GM20000 (cell line): Measurements from ENCODE around the gene SMIM31.

Experiments used
- DNase-seq: peaks from one replicate; pipeline ENCODE4 v3.0.0; 2012; ENCODE audit warnings: low spot score
- TF ChIP-seq, protein P1 (sequence below): IDR thresholded peaks from 2 replicates; pipeline ENCODE4 v1.5.1; 2012; ENCODE audit warnings: mild to moderate bottlenecking, control low read depth; ENCODE audit errors: extremely low read depth, missing control alignments

Gene SMIM31

DNA sequence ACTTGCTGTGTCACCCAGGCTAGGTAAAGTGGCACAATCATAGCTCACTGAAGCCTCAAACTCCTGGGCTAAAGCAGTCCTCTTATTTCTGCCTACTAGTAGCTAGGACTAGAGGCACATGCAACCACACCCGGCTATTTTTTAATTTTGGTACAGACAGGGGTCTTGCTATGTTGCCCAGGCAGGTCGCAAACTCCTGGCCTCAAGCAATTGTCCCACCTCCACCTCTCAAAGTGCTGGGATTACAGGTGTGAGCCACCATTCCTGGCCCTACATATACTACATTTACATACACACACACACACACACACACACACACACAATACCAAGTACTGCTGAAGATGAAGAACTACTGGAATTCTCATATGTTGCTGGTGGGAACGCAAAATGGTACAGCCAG is 26.9 kb downstream of the SMIM31 start:
- no peak for DNase-seq
- TF ChIP-seq, protein P1, sequence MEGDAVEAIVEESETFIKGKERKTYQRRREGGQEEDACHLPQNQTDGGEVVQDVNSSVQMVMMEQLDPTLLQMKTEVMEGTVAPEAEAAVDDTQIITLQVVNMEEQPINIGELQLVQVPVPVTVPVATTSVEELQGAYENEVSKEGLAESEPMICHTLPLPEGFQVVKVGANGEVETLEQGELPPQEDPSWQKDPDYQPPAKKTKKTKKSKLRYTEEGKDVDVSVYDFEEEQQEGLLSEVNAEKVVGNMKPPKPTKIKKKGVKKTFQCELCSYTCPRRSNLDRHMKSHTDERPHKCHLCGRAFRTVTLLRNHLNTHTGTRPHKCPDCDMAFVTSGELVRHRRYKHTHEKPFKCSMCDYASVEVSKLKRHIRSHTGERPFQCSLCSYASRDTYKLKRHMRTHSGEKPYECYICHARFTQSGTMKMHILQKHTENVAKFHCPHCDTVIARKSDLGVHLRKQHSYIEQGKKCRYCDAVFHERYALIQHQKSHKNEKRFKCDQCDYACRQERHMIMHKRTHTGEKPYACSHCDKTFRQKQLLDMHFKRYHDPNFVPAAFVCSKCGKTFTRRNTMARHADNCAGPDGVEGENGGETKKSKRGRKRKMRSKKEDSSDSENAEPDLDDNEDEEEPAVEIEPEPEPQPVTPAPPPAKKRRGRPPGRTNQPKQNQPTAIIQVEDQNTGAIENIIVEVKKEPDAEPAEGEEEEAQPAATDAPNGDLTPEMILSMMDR = no peak

DNA sequence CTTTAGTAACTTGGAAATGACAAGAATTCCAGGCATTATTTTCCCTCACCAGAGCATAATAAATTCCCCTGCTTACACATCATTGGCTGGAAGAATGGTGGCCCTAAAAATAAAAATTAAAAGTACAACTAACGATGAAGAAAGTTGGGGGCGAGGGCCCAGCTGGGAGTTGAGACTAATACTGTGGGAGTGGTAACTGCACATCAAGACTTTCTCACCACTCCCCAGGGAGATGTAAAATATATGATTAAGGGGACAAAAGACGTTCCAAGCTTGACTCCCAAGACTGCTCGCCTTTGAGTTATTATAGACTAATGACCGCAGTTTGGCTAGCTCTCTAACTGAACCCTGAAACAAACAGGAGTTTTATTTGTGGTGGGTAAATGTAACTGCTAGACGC is 30.0 kb downstream of the SMIM31 start:
- TF ChIP-seq, protein P1 = no peak
- no peak for DNase-seq

DNA sequence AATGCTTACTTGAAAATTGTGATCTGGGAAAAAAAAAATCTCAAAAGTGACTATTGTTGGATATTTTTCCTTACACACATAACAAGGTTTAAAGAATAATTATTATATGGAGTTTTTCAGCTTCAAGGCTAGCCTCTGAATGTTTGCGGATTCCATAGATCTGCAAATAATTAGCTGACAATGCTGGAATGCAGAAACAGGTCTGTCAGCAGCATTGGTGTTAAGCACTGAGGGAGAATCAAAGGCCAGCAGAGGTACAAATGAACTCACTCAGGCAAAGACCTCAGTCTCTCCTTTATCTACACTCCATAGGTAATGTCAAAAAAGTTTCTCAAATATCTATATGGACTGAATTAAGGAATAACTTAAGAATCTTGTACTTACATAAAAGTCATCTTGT is 35.1 kb downstream of the SMIM31 start:
- no peak for DNase-seq
- TF ChIP-seq, protein P1 = no peak

DNA sequence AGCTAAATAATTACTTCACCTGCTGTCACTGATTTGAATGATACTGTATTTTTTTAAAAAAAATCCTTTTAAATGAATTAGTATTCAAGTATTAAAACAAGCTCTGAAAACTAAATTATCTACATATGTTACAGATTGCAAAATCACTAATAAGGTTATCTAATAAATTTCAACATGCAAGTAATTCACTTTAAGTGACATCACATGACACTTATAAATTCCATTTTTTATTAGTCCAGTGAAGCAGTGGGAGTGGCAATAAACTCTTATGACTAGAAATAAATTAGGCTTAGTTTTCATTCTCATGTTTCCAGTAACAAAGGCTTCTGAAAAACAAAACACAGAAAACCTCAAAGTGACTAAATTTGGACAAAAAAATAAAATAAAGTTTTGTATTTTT is 36.3 kb downstream of the SMIM31 start:
- TF ChIP-seq, protein P1 = no peak
- DNase-seq = no peak

DNA sequence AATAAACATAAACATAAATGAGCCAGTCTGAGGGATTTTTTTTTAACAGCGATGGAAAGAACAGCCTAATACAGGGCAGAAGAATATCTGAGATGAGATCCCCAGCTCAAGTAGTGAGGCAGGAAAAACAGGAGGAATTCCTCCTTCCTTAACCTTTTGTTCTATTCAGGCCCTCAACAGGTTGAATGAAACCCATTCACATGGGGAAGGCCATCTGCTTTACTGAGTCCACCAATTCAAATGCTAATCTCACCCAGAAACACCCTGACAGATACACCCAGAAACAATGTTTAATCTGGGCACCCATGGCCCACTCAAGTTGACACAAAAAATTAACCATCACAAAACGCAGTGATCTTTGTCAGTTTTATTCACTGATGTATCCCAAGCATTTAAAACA is 45.5 kb downstream of the SMIM31 start:
- no peak for DNase-seq
- TF ChIP-seq, protein P1 = no peak

DNA sequence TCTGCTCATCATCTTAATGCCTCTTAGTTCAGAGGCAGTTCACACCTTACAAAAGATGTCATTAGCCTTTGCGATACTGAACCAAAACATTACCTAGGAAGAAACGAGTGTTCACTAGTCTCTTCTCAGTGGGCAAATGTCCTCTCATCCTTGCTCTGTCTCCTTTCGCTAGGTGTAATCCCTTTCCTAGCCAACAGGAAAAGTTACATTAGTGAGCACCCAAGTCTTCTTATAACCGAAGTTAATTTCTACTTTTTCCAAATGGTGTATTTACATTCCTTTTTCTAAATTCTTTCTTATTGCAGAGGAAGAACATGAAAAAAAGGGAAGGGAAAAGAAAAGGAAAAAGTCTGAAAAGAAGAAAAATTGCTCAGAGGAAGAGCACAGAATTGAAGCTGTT is 46.9 kb downstream of the SMIM31 start:
- TF ChIP-seq, protein P1 = no peak
- no peak for DNase-seq

DNA sequence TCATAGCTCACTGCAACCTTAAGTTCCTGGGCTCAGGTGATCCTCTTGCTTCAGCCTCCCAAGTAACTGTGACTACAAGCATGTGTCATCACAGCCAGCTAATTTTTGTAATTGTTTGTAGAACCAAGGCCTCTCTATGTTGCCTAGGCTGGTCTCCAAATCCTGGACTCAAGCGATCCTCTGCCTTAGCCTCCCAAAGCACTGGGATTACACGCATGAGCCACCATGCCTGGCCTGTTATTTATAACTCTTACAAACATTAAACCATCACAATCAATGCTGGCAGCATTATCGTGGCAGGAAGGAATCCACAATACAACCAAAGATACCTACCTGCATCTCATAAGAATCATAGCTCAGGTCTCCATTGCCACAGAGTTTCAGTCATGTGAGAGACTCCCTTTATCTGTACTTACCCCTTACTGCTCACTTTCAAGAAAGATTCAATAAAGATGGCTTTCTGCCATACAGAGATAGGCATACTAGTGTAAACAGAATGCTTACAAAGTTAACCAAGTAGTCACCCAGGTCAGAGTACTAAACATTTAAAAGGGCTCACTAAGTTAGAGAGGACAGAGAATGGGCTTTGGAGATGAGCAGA is 48.5 kb downstream of the SMIM31 start:
- no peak for DNase-seq
- TF ChIP-seq, protein P1 = no peak

DNA sequence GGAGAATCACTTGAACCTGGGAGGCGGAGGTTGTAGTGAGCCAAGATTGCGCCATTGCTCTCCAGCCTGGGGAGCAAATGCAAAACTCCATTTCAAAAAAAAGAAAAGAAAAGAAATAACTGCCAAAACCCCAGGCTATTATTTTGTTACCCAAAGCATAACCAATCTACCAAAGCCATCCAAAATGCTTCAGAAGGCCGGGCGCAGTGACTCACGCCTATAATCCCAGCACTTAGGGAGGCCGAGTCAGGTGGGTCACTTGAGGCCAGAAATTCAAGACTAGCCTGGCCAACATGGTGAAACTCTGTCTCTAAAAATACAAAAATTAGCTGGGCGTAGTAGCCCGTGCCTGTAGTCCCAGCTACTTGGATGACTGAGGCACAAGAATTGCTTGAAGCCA is 49.8 kb downstream of the SMIM31 start:
- DNase-seq = no peak
- TF ChIP-seq, protein P1 = no peak
